Mesendoderm (in vitro differentiated cells): ENCODE results near the gene BARX2.

ENCODE experiments used
- DNase-seq: peaks from one replicate; pipeline ENCODE4 v3.0.0; 2013
- H2AK5ac ChIP-seq: 2 replicates; pipeline ENCODE4 v1.6.1; 2013; ENCODE audit warnings: low read length, inconsistent platforms
- H2BK120ac ChIP-seq: 2 replicates; pipeline ENCODE4 v1.6.1; 2013; ENCODE audit warnings: low read depth, mild to moderate bottlenecking, low read length, moderate library complexity, mixed read lengths
- H2BK15ac ChIP-seq: replicated peaks from 2 replicates; pipeline ENCODE4 v1.6.1; 2013; ENCODE audit warnings: low read depth, mild to moderate bottlenecking, moderate library complexity
- H2BK5ac ChIP-seq: 2 replicates; pipeline ENCODE4 v1.6.1; 2013; ENCODE audit warnings: low read length, inconsistent platforms
- H3K18ac ChIP-seq: 2 replicates; pipeline ENCODE4 v1.6.1; 2013; ENCODE audit warnings: mild to moderate bottlenecking, low read length, mixed read lengths
- H3K23ac ChIP-seq: one replicate; pipeline ENCODE4 v1.6.1; 2013; ENCODE audit warnings: low read length
- H3K27ac ChIP-seq: 2 replicates; pipeline ENCODE4 v1.5.1; 2013; ENCODE audit warnings: low read depth, mild to moderate bottlenecking, inconsistent platforms, low read length, moderate library complexity
- H3K27me3 ChIP-seq: 2 replicates; pipeline ENCODE4 v1.6.1; 2013; ENCODE audit warnings: low read length, control low read depth, mild to moderate bottlenecking, inconsistent platforms; ENCODE audit not compliant: insufficient read depth, poor library complexity
- H3K36me3 ChIP-seq: 2 replicates; pipeline ENCODE4 v1.6.1; 2013; ENCODE audit warnings: low read length, inconsistent platforms; ENCODE audit not compliant: control insufficient read depth, insufficient read depth
- H3K4ac ChIP-seq: one replicate; pipeline ENCODE4 v1.6.1; 2013; ENCODE audit warnings: low read depth, mild to moderate bottlenecking, low read length, moderate library complexity
- H3K4me1 ChIP-seq: 2 replicates; pipeline ENCODE4 v1.6.1; 2013; ENCODE audit warnings: low read depth, low read length, inconsistent platforms; ENCODE audit not compliant: control insufficient read depth
- H3K4me2 ChIP-seq: 2 replicates; pipeline ENCODE4 v1.6.1; 2013; ENCODE audit warnings: low read length
- H3K4me3 ChIP-seq: 2 replicates; pipeline ENCODE4 v1.5.1; 2013; ENCODE audit warnings: mild to moderate bottlenecking, low read length
- H3K56ac ChIP-seq: one replicate; pipeline ENCODE4 v1.6.1; 2013; ENCODE audit warnings: low read length
- H3K79me1 ChIP-seq: 2 replicates; pipeline ENCODE4 v1.6.1; 2013; ENCODE audit warnings: low read length, inconsistent platforms
- H3K79me2 ChIP-seq: 2 replicates; pipeline ENCODE4 v1.6.1; 2013; ENCODE audit warnings: mild to moderate bottlenecking, low read length; ENCODE audit not compliant: control insufficient read depth, insufficient read depth
- H3K9ac ChIP-seq: 2 replicates; pipeline ENCODE4 v1.6.1; 2013; ENCODE audit warnings: low read length, inconsistent platforms
- H4K5ac ChIP-seq: one replicate; pipeline ENCODE4 v1.6.1; 2013; ENCODE audit warnings: low read length
- H4K8ac ChIP-seq: one replicate; pipeline ENCODE4 v1.6.1; 2013; ENCODE audit warnings: low read depth, mild to moderate bottlenecking, control low read depth, low read length, moderate library complexity
- WGBS: extraction: QIAGEN DNeasy Blood & Tissue Kit; methylation state at CpG from one replicate; pipeline ENCODE4 v1.1.7; 2013; ENCODE audit warnings: low lambda C conversion rate, missing lambda C conversion rate; ENCODE audit not compliant: insufficient coverage; ENCODE audit errors: extremely low coverage; 5-methylcytosine and 5-hydroxymethylcytosine counted together

BARX2 gene

DNA sequence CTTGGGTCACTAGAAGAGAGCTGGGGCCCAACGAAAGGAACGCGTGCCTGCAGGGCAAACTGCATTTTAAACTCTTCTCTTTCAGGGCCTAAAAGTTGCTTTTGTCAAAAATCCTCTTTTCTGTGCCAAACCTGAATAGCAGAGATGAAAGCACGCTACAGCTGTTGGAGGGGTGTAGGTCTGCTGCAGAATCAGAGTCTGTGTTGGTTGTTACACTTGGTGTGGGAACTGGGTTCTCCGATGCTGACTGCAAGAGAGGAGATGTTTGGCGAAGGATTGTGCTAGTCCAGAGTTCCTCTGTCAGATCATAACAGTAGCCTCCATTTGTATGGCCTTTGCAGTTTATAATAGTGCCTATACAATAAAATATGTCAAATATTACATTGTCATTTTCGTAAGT, 41.8 kb downstream of the BARX2 start:
- Histone ChIP-seq H3K4ac (no peak overlapping the region), H3K36me3 (no peaks in the 10 kb centered on the region), H2BK5ac (no peak overlapping the region), H3K9ac (no peak overlapping the region), H3K18ac (no peak overlapping the region), H3K56ac (no peak overlapping the region), H2BK120ac (no peak overlapping the region), H3K27ac (no peak overlapping the region), H3K4me1 (no peaks in the 10 kb centered on the region), H3K4me2 (no peak overlapping the region), H2AK5ac (no peak overlapping the region), H3K4me3 (no peak overlapping the region), H3K79me2 (no peaks in the 10 kb centered on the region), H4K5ac (no peak overlapping the region), H3K23ac (no peak overlapping the region), H2BK15ac (no peak overlapping the region), H3K27me3 (no peaks in the 10 kb centered on the region), H3K79me1 (no peaks in the 10 kb centered on the region), H4K8ac (no peak overlapping the region)
- WGBS: no CpG with 5 or more reads among the region's 7 CpGs
- DNase-seq: no peak

DNA sequence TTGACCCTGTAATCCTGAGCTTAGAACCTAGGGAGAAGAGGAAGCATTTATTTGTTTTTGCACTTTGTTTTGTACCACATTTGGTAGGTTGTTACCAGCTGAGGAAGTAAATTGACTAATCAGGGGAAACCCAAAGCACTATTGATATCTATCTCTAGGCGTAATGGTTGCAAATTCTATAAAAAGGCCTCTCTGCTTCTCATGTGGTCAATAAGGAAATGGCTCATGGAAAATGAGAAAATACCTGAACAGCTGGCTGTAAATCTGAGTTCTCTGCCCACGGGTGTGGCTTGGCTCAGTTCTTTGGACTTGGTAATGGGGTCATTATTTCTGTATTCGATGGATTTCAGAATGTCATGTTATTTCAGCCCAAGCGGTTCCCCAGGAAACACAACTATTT, 42.4 kb downstream of the BARX2 start:
- no peak overlapping the region for H3K27ac ChIP-seq
- H3K4me2 ChIP-seq: no peak overlapping the region
- no peak overlapping the region for H4K8ac ChIP-seq
- H3K9ac ChIP-seq: no peak overlapping the region
- H3K79me1 ChIP-seq: no peaks in the 10 kb centered on the region
- no peak overlapping the region for H2BK15ac ChIP-seq
- no peak overlapping the region for H3K4me3 ChIP-seq
- H3K36me3 ChIP-seq: no peaks in the 10 kb centered on the region
- H3K79me2 ChIP-seq: no peaks in the 10 kb centered on the region
- no peak overlapping the region for H2BK5ac ChIP-seq
- WGBS: no CpG with 5 or more reads among the region's 4 CpGs
- no peak overlapping the region for H2BK120ac ChIP-seq
- no peak for DNase-seq
- H3K23ac ChIP-seq: no peak overlapping the region
- H3K27me3 ChIP-seq: no peaks in the 10 kb centered on the region
- H3K18ac ChIP-seq: no peak overlapping the region
- H3K56ac ChIP-seq: no peak overlapping the region
- H3K4ac ChIP-seq: no peak overlapping the region
- no peak overlapping the region for H4K5ac ChIP-seq
- H3K4me1 ChIP-seq: no peaks in the 10 kb centered on the region
- H2AK5ac ChIP-seq: no peak overlapping the region

DNA sequence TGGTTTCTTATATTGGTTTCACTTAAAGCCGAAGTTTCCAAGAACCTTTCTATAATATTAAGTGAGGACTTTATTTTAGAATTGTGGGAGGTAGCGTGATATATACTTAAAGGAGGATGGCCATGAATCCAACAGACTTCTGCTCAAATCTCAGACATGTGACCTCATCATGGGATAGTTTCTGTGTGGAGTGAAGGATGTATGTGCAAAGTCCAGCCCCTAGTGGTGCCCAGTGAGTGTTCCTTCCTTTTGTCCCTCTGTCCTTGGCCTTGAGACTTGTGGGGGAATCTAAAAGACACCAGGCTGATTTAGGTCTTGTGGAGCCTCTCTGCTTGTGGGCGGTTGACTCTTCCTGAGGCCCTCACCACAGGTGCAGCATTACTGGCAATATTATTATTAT, 43.7 kb downstream of the BARX2 start:
- no peaks in the 10 kb centered on the region for H3K27me3 ChIP-seq
- H3K23ac ChIP-seq: no peak overlapping the region
- no peak overlapping the region for H3K9ac ChIP-seq
- H3K4me3 ChIP-seq: no peak overlapping the region
- no peak overlapping the region for H3K4ac ChIP-seq
- H3K4me2 ChIP-seq: no peak overlapping the region
- no peak overlapping the region for H3K27ac ChIP-seq
- H2BK15ac ChIP-seq: no peak overlapping the region
- H3K56ac ChIP-seq: no peak overlapping the region
- no peak overlapping the region for H2BK120ac ChIP-seq
- no peak for DNase-seq
- WGBS: no CpG with 5 or more reads among the region's 3 CpGs
- no peak overlapping the region for H2BK5ac ChIP-seq
- no peaks in the 10 kb centered on the region for H3K79me1 ChIP-seq
- no peak overlapping the region for H3K18ac ChIP-seq
- no peak overlapping the region for H4K5ac ChIP-seq
- no peaks in the 10 kb centered on the region for H3K4me1 ChIP-seq
- H2AK5ac ChIP-seq: no peak overlapping the region
- H4K8ac ChIP-seq: no peak overlapping the region
- H3K36me3 ChIP-seq: no peaks in the 10 kb centered on the region
- no peaks in the 10 kb centered on the region for H3K79me2 ChIP-seq

DNA sequence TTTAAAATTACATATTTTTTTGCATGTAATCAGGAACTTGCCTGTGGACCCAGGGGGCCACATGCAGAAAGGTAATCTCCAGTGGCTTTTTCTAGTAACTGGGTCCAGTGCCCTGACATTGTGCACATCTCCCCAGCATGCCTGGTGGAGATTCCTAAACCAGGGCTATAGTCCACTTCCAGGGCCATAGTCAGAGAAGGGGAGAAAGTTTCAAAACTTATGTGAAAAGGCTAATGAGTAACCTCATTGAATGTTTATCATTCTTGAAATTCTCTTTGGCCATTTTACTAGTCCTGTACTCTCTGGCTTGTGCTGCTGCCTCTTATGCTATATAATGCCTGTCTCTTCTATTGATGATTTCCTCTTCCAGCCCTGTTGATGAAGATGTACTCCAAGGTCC, 47.8 kb downstream of the BARX2 start:
- Histone ChIP-seq H3K18ac (no peak overlapping the region), H3K36me3 (no peaks in the 10 kb centered on the region), H2BK15ac (no peak overlapping the region), H3K23ac (no peak overlapping the region), H2AK5ac (no peak overlapping the region), H3K79me1 (no peaks in the 10 kb centered on the region), H3K56ac (no peak overlapping the region), H4K8ac (no peak overlapping the region), H3K27me3 (no peaks in the 10 kb centered on the region), H3K27ac (no peak overlapping the region), H4K5ac (no peak overlapping the region), H2BK5ac (no peak overlapping the region), H3K4me3 (no peak overlapping the region), H3K4me1 (peaks cover 5% of the 10 kb centered on the region), H2BK120ac (no peak overlapping the region), H3K4me2 (no peak overlapping the region), H3K4ac (no peak overlapping the region), H3K79me2 (no peaks in the 10 kb centered on the region), H3K9ac (no peak overlapping the region)
- DNase-seq: no peak

DNA sequence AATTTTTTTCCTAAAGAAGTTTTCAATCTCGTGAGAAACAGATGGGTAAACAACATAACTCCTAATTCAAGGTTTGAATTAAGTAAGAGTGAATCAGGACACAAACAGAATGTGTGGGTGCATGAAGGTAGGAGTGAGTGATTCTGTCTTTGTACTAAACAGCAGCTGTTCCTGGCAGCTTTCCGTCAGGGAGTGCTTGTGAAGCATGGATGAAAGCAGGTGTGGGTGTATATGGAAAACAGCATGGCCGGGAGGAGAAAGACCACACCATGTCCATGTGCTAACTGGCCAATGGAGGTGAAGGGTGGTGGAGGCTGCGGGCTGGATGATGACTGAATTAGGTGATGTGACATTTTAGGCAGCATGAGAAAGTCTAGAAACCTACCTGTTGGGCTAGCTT, 49.6 kb downstream of the BARX2 start:
- Histone ChIP-seq H3K4ac (no peak overlapping the region), H2BK15ac (no peak overlapping the region), H3K4me2 (no peak overlapping the region), H4K5ac (no peak overlapping the region), H3K56ac (no peak overlapping the region), H2AK5ac (no peak overlapping the region), H3K79me2 (no peaks in the 10 kb centered on the region), H2BK120ac (no peak overlapping the region), H3K18ac (no peak overlapping the region), H3K36me3 (no peaks in the 10 kb centered on the region), H3K27ac (no peak overlapping the region), H4K8ac (no peak overlapping the region), H3K4me1 (peaks cover 5% of the 10 kb centered on the region), H3K9ac (no peak overlapping the region), H3K27me3 (no peaks in the 10 kb centered on the region), H2BK5ac (no peak overlapping the region), H3K4me3 (no peak overlapping the region), H3K23ac (no peak overlapping the region), H3K79me1 (no peaks in the 10 kb centered on the region)
- DNase-seq: no peak
- WGBS: no CpG with 5 or more reads among the region's 4 CpGs

DNA sequence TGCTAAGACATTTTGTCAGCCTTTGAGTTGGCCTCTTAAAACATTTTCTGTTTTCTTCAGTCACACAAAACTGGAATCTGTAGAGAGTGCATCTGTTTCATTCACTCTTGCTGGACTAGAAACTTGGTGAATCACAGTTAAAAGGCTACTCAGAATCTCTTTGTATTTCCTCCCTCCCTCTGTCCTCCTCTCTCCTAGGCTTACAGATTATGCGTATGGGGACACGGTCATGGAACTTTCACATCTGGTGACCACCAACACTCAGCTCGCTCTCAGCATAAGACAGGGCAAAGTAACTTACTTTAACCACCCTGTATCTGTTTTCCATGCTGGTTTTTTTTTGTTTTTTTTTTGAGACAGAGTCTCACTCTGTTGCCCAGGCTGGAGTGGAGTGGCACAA, 50.4 kb downstream of the BARX2 start:
- WGBS: no CpG with 5 or more reads among the region's 3 CpGs
- no peak overlapping the region for H3K18ac ChIP-seq
- H3K4ac ChIP-seq: no peak overlapping the region
- no peak overlapping the region for H4K5ac ChIP-seq
- no peak overlapping the region for H4K8ac ChIP-seq
- H3K4me1 ChIP-seq: peaks cover 5% of the 10 kb centered on the region
- no peak overlapping the region for H2BK15ac ChIP-seq
- H3K79me2 ChIP-seq: no peaks in the 10 kb centered on the region
- H2AK5ac ChIP-seq: no peak overlapping the region
- H3K79me1 ChIP-seq: no peaks in the 10 kb centered on the region
- no peak overlapping the region for H3K27ac ChIP-seq
- H3K56ac ChIP-seq: no peak overlapping the region
- no peak overlapping the region for H3K4me3 ChIP-seq
- H2BK5ac ChIP-seq: no peak overlapping the region
- H3K27me3 ChIP-seq: no peaks in the 10 kb centered on the region
- H3K4me2 ChIP-seq: no peak overlapping the region
- no peak overlapping the region for H2BK120ac ChIP-seq
- no peak overlapping the region for H3K23ac ChIP-seq
- DNase-seq: no peak
- H3K36me3 ChIP-seq: no peaks in the 10 kb centered on the region
- no peak overlapping the region for H3K9ac ChIP-seq
